Activated gamma-delta T cell (primary cell): Measurements from ENCODE around the gene ITPR1.
A peak's percentile ranks its signal among the peaks of the same experiment; 100 is the strongest.
"Not testable (repeated sequence)": the region's sequence is repeated elsewhere in the genome, so short reads cannot be mapped to it uniquely, and the experiment has no call there.

Source experiments
- DNase-seq: peaks from one replicate; lab custom pipeline; 2025; lab: John Stamatoyannopoulos, UW
- total RNA-seq, 2 donors: gene quantifications; one replicate each; lab custom pipeline; 2026; lab: John Stamatoyannopoulos, UW

ITPR1 gene
- total RNA-seq = 136 to 158 reads per million in 2 donors

DNA sequence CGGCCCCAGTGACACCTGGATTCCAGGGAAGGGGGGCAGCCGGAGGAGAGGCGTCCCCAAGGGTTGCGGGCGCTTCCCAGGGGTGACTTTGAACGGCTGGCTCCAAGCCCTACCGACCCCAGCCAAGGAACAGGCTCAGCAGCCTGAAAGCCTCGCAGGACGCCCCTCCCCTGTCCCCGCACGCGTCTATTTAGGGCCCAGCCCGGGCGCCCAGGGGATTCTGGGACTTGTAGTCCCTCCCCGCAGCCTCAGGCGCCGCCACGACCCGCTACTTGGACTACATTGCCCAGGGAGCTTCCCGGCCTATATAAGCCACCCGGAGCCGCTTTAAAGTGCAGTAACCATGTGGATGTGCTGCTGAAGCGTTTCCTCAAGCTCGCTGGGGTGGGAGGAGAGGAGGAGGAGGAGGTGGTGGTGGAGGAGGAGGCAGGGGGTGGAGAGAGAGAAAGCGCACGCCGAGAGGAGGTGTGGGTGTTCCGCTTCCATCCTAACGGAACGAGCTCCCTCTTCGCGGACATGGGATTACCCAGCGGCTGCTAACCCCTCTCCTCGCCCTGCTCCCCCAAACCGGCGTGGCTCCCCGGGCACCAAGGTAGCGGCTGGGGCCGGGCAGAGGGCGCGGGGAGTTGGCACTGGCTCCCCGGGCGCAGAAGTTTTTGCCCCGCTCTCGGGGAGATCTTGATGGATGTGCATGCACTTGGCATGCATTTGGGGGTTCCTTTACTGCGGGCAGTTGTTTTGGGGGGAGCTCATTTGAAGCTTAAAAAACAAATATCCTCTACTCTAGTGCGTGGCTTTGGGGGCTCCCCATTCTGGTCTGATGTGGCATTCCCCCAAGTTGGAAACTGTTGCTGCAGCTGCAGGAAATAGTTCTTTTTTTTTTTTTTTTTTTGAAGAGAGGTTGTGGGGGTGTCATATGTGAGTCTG lies at the start of gene ITPR1:
ITPR1 (plus strand) TSS at position 335 of the 927 bp plus-strand sequence. CDS start 23,144 bp downstream, outside the sequence.
- DNase-seq = peak; percentile 87

DNA sequence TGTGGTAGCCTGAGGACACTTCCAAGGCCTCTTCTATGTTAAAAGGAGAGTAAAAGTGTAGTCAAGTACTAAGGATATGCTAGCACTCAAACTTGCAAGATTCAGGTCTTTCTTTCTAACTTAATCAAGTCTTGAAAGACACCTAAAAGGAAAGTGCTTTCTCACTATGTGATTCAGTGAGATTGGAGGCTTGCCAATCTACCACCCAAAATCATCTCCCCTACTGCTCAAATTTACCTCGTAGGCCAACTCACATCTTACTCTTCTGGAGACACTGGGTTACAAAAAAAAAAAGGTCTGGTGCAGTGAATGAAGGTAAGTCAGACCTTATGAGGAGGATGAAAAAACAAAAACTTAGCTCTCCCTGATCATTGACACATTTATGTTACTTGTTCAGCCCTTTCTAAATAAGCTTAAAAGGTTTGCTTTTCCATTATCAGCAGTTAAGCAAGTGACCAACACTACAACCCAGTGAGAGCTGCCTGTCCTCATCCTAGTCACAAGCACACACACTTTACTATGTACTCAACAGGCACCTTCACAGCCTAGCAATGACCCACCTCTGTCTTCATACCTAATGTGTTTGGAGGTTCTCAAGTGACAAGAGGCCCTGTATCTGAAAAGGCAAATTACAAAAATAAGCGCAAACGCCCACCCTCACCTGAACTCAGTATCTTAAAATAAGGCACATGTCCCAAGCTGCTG lies 45.7 kb upstream of the ITPR1 start:
- no peak for DNase-seq

DNA sequence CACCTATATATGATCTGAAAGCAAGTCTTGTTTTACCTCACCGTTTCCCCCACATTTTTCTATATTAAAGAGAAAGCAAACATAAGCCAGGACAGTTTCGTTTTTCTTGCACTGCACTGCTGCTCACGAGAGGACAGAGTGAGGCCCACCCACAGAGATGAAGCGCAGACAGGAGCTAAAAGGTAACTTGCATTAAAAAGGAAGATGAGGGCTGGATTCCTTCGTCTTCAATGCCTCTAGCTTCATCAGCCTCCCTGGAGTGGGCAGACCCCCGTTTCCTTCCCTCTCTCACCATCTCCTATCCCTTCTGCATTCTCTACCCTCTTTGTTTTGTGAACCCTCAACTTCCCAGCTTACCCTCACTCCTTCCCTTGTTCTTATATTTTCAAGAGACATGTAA lies 45.0 kb upstream of the ITPR1 start:
- DNase-seq = no peak

DNA sequence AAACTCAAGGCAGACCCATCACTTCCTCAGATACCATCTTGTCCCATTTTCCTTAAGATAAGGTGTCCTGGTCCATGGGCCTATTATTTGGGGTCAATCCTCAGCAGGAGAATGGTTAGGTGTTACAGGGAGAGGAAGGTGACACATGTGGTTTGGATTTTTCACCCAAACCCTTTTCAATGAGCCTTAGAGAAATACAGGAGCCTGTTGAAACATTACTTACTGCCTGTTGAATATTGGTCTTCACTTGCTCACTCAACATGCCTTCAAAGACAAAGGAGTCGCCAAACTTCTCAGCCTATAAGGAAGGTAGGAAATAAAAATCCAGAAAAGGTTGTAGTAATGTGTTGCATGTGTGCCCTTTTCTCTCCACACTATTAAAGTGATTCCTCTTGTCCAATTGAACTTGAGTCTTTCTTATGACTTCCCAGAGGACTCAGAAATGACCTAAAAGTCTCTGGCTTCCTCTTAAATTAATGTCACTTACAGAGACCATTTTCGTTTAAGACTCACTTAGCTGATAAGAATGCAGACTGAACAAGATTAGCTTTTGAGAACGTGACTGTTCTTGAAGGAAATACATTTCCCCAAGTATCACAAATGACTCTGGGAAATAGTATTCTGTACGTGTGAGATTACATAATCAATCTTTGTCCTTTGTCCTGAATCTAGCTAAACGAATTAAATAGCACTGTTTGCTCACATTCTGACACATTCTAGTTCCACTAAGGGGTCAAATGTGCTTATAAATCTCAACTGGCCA lies 43.9 kb upstream of the ITPR1 start:
- DNase-seq = no peak

DNA sequence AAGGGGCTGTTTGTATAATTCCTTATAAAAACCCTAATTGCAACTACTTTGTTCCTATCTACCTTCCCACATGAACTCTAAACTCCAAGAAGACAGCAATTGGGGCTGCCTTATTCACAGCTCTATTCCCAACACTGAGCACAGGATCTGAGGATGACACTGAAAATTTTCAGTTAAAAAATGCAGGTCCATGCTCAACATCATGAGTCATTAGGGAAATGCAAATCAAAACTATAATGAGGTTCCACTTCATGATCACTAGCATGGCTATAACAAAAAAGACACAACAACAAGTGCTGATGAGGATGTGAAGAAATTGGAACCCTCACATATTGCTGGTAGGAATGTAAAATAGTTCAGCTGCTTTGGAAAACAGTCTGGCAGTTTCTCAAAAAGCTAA lies 39.0 kb upstream of the ITPR1 start:
- DNase-seq = no peak

DNA sequence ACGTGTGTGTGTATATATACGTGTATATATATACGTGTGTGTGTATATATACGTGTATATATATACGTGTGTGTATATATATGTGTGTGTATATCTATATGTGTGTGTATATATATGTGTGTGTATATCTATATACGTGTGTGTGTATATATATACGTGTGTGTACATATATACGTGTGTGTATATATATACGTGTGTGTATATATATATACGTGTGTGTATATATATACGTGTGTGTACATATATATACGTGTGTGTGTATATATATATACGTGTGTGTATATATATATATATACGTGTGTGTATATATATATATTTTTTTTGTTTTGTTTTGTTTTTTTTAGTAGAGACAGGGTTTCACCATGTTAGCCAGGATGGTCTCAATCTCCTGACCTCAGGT lies 36.4 kb upstream of the ITPR1 start:
- not testable (repeated sequence) for DNase-seq

DNA sequence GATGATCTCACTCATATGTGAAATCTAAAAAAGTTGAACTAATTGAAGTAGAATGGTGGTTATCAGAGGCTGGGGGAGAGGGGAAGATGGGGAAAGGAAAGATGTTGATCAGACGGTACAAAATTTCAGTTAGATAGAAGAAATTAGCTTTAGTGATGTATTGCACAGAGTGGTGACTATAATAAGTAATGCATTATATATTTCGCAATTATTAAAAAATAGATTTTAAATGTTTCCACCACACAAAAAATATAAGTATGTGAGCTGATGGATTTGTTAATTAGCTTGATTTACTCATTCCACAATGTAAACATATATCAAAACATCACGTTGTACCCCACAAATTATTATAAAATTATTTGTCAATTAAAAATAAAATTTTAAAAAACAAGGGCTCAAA lies 34.2 kb upstream of the ITPR1 start:
- no peak for DNase-seq

DNA sequence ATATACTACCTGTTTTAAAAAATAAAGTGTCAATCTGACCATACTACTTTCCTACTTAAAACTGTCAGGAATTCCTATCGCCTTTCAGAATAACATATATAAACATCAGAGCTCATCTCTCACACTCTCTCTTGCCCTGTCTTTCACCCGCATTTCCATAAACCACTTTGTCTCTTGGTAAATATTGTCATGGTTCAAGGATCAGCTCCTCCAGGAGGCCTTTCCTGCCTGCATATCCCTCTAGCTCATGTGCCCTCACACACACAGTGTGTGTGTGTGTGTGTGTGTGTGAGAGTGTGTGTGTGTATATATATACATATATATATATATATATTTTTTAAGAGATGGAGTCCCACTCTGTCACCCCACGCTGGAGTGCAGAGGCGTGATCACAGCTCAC lies 32.8 kb upstream of the ITPR1 start:
- DNase-seq = no peak

DNA sequence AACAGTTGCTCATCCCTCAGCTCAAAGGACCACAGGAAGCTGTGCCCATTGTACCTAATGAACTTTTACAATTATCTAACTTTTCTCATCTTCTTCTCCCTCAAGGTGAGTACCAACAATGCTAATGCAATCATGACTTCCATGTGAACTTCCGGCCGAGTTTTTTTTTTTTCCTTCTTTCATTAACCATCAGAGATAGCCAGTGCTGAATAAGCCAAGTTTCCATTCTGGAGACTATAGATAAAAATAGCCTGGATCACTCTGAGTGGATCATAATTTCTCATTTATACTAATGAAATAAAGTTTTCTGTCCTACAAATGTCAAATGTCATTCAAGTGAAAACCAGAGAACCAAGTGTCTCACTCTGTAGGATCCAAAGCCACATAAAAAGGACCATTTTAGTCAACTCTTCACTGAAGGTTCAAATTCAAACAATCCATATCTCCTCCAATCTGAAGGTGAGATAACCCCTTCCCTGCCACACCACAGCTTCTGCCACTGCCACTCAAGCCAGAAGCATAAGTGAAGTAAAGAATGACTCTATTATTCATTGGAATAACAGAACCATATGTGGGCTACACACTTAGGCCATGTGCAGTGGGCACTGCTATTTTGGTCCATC lies 31.6 kb upstream of the ITPR1 start:
- no peak for DNase-seq

DNA sequence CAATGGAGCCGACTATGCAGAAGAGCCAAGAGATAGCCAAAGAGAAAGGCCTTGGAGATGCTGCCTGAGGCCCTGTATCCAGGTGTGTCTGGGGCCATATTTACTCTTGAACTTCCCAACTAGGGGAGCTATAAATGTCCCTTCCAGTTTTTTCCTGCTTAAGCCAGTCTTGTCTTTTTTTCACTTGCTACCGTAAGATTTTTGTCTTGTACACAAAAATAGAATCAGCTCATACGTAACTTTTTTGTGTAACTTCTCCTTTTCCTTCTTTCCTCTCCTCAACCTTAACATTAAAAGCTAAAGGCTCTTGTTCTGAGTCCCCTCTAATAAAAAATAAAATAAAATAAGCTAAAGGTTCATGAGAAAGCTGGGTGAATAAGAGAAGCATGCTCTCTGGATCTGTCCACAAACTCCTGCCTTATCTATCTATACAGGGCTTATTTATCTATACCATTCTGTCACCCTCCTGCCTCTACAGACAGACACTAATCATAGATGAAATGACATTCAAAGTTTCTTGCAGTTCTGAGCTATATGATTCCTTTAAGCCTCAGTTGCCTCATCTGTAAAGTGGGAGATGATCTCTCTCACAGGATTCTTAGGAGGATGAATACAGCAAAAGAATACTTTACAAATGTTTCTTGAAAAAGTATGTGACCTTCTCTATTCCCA lies 30.6 kb upstream of the ITPR1 start:
- DNase-seq = no peak

DNA sequence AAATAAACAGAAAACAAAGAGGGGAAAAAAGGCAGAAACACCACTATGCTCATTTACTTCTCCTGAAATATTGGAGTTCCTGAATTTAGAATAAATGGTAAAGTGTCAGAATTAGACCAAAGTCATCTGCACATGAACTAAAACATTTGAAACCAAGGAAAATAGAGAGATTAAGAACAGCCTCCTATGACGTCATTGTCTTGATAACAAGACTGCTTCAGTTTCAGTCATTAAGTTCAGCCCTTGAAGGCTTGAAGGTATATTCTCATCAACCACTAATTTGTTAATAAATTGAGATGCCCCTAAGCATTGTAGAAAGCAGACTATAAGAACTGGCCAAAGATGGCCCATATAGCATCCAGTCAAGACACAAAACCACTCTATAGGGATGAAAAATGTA lies 28.6 kb upstream of the ITPR1 start:
- DNase-seq = no peak

DNA sequence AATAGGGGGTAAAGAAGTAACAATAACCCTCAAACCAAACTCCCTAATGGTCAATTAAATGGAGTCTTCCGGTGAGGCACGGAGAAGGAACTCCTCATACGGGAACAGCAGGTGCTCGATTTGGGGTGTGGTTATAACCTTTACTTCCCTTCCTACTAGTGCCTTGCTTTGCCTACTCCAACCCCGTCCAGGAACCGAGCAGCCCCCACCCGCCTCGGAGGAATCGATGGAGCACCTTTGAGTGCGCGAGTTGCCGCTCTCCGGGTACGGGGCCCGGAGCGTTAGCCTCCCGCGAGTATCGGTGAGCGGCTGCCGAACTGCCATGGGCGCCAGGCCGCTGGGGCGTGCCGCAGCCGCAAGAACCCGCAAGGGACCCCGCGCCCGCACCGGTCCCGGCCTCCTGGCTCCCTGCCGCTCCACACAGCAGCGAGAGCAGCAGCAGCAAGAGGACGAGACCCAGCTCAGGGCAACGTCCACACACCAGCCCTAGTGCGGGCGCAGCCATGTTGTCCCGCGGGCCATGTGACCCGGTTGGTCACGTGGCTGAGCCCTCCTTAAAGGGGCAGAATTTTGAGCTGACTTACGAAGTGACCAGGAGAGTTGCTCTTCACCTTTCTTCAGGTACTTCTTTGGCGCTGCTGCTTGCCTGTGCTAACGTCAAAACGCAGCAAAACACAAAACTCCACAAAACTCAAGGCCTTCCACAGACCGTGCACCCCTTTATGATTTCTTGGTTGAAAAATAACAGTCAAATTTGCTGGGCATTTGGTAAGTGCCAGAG lies 26.2 kb upstream of the ITPR1 start, which contains the start of gene SUMF1:
SUMF1 (minus strand) TSS at position 529 of the 781 bp plus-strand sequence; CDS start at position 505, 24 bp downstream.
- peak; percentile 57 for DNase-seq

DNA sequence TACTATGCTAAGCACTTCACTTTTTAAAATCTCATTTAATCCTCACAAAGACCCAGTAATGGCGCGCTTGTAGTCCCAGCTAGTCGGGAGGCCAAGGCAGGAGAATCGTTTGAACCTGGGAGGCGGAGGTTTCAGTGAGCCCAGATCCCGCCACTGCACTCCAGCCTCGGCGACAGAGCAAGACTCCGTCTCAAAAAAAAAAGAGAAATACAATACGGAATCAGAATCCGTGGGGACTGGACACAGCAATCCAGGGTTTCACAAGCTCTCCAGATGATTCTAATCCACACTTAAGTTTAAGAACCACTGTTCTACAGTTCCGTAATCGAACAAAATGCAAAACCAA lies 25.7 kb upstream of the ITPR1 start:
- DNase-seq = no peak

DNA sequence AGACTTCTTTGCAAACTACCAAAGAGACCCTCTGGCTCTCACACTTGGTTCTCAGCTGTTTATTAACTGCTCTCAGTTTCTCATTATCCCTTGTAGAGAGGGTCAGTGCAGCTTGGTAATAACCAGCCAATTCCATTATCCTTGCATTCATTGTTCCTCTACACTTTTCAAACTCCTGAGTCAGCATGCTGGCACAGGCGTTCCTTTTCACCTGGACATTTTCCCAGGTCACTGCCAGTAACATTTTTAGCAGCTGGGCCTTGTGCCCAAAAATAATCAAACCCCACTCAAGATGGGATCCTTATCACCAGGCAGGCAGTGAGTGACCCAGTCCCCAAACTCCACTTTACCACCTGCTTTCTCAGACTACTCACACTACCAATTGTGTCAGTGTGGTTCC lies 21.2 kb upstream of the ITPR1 start:
- DNase-seq = no peak

DNA sequence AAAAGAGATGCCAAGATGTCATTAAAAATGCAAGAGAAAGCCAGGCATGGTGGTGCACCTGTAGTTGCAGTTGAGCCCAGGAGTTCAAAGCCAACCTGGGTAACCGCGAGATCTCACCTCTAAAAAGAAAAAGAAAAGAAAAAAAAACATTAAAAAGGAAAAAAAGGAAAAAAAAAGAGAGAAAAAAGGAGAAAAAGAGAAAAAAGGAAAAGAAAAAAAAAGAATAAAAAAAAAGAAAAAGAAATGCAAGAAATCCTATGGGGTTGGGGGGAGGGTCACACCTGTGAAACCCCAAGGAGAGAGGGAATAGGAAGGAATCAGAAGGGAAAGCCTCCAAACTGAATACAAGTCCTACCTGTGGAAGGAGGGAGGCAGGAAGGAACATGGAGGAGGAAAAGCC lies 20.8 kb upstream of the ITPR1 start:
- DNase-seq = no peak

DNA sequence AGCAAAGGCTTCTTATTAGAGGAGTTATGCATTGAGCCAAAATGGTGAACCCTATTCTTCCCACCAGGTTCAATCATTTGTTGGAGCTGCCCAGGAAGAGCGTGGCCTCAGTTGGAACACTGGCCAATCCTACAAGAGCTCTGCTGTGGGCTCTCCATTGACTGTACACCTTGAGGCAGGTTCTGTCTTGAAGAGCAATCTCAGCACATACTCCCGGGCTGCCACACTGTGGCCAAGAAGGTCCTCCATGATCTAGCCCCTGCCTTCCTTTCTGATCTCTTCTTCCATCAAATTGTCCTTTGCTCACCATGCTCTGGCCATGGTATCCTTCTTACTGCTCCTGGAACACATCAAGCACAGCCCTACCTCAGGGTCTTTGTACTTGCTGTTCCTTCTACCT lies 20.4 kb upstream of the ITPR1 start:
- no peak for DNase-seq

DNA sequence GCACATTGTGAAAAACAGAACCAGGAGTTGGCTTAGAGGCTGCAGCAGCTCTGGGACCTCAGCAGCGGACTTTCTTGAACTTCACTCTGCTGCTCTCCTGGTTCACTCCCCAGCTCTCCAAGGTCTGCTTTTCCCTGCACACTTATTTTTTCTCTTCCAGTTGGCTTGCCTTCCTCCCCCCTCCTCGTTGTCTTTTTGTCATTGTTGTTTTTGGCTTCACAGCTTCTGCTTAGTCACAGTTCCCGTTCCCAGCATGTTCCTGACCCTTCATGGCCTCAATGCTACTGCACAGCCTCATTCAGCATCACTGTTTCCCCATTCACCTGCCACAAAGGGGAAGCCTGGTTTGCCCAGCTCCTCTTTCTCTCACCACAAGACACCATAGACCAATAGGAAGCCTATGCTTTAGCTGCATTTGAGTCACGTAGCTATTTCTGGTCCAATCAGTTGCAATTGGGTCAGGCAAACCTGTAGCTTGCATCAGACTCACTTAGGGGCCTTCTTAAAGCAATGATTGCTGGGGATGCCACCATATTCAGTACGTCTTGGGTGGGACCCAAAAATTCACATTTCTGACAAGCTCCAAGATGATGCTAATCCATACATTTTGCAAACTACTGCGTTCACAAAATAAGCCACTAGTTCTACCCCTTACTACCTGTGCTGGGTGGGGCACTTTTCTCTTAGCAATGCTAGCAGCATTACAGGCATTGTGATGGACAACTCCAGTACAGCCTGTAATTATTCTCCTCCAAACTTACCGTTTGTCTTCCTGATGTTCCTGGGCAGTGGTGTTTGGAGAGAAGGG lies 18.3 kb upstream of the ITPR1 start:
- DNase-seq = no peak

DNA sequence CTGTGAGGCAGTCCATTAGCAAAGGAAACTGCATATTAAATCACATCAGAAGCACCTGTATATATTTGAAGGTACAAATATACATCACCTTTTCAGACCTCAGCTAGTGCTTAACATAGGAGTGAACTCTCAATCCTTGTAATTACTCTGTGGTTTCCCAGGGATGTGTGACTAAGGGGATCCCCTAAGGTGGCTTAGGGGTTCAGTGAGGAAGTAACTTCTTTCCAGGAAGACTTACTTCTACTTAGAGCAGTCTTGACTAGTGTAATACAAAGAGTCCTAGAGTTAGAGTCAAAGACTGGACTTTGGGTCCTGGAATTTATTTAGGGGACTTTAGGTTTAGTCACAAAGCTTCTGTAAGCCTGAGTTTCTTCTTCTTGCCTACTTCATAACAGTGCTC lies 17.3 kb upstream of the ITPR1 start:
- no peak for DNase-seq

DNA sequence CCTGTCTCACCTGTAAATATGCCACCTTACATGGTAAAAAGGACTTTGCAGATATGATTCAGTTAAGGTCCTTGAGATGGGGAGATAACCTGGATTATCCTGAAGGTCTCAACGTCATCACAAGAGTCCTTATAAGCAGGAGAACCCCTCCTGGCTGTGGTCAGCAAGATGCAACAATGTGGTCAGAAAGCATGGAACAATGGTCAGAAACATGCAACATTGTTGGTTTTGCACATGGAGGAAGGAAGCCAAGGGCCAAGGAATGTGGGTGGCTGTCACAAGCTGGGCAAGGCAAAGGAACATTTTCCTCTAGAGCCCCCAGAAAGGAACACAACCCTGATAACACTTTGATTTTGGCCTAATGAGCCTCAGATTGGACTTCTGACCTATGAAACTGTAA lies 16.7 kb upstream of the ITPR1 start:
- DNase-seq = no peak

DNA sequence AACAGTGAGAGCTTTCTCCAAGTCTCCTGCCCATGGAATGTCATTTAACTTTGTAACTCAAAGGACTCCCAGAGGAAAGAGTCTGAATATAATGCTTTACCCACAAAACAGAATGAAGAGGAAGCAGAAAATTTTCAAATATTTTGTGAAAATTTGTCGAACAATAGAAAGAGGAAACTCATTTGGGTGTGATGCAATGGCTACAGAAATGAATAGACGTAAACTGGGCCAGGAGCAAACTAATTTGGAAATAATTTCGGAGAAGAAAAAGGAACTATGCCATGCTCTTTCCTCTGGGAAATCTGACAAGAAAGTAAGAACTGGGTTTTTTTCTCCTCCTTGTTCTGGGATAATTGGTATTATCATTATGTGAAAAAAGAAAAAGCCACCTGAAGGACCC lies 14.9 kb upstream of the ITPR1 start:
- DNase-seq = no peak
